HG03520 (cell line): ENCODE data around the gene RACK1.

ENCODE experiments used
- ATAC-seq: cut with Tn5 transposase; IDR thresholded peaks from one replicate; pipeline ENCODE4 v1.9.1; 2021; ENCODE audit warnings: mild to moderate bottlenecking, moderate library complexity; ENCODE audit not compliant: unreplicated experiment

The RACK1 gene

DNA sequence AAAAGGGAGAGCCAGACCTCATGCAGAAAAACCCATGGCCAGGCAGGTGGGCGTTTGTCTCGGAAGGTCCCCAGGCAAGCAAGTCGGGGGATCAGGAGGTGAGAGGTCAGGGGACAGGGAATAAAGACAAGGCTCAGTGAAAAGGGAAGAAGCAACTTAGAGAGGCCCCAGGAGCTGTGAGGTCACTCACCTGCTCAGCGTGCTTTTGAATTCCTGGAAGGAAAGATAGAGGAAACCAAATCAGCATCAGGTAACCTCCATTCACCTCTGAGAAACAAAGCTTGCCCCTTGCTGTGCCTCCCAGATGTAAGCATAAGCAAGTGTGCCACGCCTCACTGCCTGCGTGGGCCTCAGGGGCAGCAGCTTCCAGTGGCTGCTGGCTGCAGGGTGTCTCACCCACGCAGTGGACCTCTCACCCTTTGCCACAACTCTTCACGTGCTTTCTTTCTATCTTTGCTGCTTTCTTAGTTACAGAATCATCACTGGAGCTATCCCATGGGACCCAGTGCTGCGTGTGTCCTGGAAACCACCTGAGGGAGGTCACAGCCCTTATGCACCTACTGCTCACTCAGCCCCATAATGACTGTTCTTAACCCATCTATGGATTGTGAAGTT lies 44.7 kb downstream of the RACK1 start:
- ATAC-seq: peak; percentile 67

DNA sequence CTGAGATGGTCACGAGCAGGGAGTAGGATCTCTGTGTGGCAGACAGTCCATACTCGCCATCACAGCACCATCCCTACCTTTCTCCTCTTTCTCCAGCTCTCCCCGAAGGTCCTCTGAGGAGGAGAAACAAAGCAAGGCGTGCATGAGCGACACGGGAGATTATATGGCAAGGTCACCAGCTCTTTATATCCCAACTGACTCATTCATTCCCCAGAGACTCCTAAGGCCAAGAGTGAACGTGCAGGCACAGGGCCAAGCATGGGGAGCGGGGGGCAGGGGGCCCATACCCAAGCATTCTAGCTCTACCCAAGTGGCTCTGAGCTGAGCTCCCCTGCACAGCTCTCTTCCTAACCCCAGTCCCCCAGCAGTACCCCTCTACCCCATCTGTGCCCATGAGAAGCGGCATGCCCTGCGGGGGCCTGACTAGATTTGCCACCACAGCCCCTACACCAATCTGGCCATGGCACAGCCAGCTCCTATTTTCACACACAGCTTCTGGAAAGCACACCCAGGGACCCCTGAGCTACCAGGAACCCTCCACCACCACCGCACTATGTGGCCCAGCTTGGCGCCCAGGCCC lies 45.5 kb downstream of the RACK1 start:
- no peak for ATAC-seq

GRCh38 chr5:181197326-181197951 lies 46.3 kb downstream of the RACK1 start:
- ATAC-seq: no peak

- no peak for ATAC-seq
Measured at GRCh38 chr5:181195249-181195761, 48.4 kb downstream of the RACK1 start.

GRCh38 chr5:181194489-181195248 lies 49.0 kb downstream of the RACK1 start:
- no peak for ATAC-seq

DNA sequence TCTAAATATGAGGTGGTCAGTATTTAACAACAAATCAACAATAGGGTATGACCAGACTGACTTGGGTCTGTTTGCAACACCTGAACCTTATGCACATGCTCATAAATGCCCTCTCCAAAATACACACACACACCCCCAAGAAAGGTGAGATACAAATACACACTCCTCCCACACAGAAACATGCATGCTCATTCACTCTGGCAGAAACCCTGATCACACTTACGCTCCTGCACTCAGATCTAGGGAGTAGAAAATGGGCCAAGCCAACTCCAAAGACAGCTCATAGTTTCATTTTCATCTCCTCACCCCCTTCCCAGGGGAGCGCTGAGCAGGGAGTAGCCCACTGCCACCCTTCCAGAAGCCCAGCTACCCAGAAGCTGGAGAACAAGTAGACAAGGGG lies 50.0 kb downstream of the RACK1 start:
- ATAC-seq: no peak

DNA sequence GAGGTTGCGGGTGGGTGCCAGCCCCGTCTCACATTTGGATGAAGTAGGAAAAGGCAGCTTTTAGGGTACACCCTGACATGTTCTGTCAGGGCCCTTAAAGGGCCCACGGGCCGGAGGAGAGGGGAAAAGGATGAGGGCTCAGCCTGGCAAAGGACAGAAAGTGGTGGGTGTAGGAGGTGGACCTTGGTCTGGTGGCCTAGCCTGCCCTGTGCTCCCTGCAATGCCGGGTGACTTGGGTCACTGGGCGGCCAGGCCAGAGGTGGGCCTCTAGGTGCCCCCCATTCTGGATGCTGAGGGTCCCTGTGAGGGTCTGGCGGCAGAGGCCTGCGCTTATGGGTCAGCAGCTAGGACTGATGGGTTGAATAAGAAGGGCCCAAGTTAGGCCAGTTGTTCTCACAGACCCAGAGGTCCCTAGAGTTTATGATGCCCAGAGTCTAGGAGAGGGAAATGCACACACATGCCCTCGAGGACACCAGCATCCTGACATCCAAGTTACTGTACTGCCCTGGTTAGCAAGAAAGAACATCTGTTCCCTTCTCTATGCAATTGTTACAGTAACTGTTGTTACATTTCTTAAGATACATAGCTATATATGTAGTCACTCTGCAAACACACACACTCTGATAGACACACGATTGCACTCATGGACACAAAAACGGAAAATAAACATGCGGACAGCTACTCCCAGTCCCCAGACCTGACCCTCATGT lies 51.2 kb downstream of the RACK1 start:
- no peak for ATAC-seq

DNA sequence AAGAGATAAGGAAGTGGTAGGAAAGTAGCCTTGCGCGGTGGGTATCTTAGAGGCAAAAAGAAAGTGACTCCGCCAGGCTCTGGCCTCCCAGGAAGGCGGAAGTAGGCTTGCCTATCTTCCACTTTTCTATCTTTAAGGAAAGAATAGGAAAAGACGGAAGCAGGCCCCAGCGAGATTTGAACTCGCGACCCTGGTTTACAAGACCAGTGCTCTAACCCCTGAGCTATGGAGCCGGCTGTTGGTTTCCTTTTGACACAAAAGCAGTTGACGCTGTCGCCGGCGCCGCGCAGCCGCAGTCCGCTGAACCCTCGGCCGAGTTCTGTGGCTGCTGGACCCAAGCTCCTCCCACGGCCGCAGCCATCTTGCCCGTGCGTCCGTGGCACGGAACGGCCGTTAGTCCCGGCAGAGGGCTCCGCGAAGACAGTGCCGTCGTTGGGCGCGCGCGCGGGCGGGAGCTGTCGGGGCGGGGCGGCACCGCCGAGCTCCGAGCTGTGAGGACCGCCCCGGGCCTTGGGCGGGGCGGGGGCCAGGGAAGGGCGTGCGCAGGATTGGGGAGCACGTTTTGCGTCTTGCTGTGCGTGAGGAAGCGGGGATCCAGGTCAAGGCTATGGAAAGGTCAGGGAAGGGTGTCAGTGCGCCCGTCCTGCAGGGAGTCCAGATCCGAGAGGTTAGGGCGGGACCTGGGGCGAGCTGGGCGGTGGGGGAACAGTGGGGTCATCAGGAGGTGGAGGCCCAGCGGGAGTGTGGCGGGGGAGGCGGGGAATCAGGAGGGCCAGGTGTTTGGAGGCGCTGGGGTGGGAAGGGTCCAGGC lies 52.0 kb downstream of the RACK1 start:
- ATAC-seq: peak; percentile 47

DNA sequence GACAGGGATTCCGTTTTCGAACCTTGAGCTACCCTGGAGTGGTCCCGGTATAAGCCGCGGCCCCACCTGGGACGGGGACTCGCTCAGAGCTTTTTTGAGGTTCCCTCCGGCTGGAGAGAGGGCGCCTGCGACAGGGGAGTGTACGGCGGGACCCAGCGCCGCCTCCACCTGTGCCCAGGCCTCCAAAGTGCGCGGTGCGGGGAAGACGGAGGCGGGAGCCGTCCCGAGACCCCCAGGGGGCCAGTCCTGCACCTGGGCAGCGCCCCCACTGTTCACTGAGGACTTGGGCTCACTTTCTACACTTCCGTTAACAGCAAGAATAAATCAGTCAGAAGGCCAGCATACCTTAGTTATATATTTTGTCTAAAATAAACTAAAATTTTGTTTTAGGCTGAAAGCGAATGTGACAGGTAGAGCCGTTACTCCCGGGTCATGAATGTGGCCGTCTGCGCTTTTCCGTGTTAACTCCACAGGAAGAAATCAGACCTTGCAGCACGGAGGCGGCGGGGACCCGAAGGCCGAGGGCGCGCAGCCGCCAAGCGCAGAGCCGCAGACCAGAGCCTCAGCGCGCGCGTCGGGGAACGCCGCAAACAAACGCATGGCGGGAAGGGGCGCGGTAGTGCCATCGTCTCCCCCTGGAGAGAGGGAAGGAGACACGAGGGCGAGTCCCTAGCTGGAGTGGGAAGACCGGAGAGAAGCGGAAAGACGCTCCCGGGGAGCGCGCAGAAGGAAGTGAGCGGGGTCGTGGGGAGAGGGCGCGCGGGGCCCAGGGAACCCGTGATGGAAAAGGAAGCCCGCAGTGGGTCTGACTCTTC lies 52.8 kb downstream of the RACK1 start:
- peak; percentile 5 for ATAC-seq

GRCh38 chr5:181189962-181190710 lies 53.6 kb downstream of the RACK1 start:
- ATAC-seq: no peak

- no peak for ATAC-seq
Measured at GRCh38 chr5:181189363-181189961, 54.2 kb downstream of the RACK1 start.

GRCh38 chr5:181188700-181189362 lies 54.9 kb downstream of the RACK1 start:
- ATAC-seq: no peak

- ATAC-seq: no peak
Measured at GRCh38 chr5:181187500-181188213, 56.0 kb downstream of the RACK1 start.

GRCh38 chr5:181186986-181187499 lies 56.7 kb downstream of the RACK1 start:
- no peak for ATAC-seq
